Vagina (tissue), 2 donors: ENCODE data around the gene CES1.

Experiments
- POLR2A ChIP-seq, 2 donors: fragments of 450-650 bp; IDR thresholded peaks; one replicate each; pipeline ENCODE4 v1.6.1; 2017; ENCODE audit warnings: antibody characterized with exemption in 2 of 2, mild to moderate bottlenecking in 2 of 2, moderate library complexity in 2 of 2
- POLR2AphosphoS5 ChIP-seq, 2 donors: sonication (generic); formaldehyde crosslinking; IDR thresholded peaks; one replicate each; pipeline ENCODE4 v1.9.0; 2017; ENCODE audit warnings: antibody characterized with exemption in 2 of 2, mild to moderate bottlenecking in 2 of 2, low read depth in 1 of 2; ENCODE audit not compliant: insufficient read depth in 1 of 2
- TF ChIP-seq, protein P1 (sequence below), 3 experiments: fragments of 450-650 bp in 2 of 3; fragments of 200-600 bp in 1 of 3; sonication (generic) in 1 of 3; IDR thresholded peaks; one replicate each; pipeline ENCODE4 v1.5.1; 2017 to 2019; ENCODE audit warnings: antibody characterized with exemption in 3 of 3, mild to moderate bottlenecking in 2 of 3, moderate library complexity in 2 of 3

DNA sequence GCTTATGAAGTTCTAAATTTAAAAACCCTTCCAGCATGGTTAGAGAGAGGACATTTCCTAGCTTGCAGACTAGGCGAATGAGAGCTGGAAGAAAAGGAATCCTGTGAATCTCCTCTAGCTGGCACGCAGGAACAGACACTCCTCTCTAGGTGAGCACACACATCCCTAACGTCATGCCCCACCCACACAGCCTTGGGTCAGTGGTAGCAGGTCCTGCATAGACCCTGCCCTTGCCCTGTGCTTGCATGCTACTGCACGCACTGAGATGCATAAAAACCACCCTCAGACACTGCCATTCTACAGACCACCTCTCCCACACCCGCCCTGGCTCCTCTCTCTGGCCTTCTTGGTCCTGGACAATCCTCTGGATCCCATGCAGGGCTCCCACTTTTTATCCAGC lies 23.5 kb downstream of the CES1 start:
- TF ChIP-seq, protein P1, sequence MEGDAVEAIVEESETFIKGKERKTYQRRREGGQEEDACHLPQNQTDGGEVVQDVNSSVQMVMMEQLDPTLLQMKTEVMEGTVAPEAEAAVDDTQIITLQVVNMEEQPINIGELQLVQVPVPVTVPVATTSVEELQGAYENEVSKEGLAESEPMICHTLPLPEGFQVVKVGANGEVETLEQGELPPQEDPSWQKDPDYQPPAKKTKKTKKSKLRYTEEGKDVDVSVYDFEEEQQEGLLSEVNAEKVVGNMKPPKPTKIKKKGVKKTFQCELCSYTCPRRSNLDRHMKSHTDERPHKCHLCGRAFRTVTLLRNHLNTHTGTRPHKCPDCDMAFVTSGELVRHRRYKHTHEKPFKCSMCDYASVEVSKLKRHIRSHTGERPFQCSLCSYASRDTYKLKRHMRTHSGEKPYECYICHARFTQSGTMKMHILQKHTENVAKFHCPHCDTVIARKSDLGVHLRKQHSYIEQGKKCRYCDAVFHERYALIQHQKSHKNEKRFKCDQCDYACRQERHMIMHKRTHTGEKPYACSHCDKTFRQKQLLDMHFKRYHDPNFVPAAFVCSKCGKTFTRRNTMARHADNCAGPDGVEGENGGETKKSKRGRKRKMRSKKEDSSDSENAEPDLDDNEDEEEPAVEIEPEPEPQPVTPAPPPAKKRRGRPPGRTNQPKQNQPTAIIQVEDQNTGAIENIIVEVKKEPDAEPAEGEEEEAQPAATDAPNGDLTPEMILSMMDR (IDR thresholded peaks at IDR 0.05), result no peak
- TF ChIP-seq POLR2A (IDR thresholded peaks at IDR 0.05) (no peak), POLR2AphosphoS5 (IDR thresholded peaks at IDR 0.05; ENCODE audit: insufficient read depth in 1 of 2, low read depth in 1 of 2) (no peak)
